SW480 (cell line): ENCODE measurements around the gene ZNF17.
"Not testable (repeated sequence)": the region's sequence is repeated elsewhere in the genome, so short reads cannot be mapped to it uniquely, and the experiment has no call there.

Experiments used
- DNase-seq: peaks from one replicate; pipeline ENCODE4 v3.0.0-alpha.2; 2016; ENCODE audit warnings: low spot score

Gene ZNF17

GRCh38 chr19:57410877-57411671, at the start of gene ZNF17:
Gene ZNF17, plus strand, starts transcription at chr19:57411161. Its CDS starts 2,455 bp downstream, at chr19:57413616.
- peak; percentile 96 for DNase-seq

GRCh38 chr19:57362419-57362818, 48.5 kb upstream of the ZNF17 start:
- DNase-seq = no peak

GRCh38 chr19:57362997-57363687, 47.8 kb upstream of the ZNF17 start, which contains the start of the genes TRAPPC2B and ZNF547:
Gene TRAPPC2B, plus strand, starts transcription at chr19:57363551. Its CDS starts 1,283 bp downstream, at chr19:57364834.
Gene ZNF547, plus strand, starts transcription at chr19:57363551. Its CDS starts 5,005 bp downstream, at chr19:57368556.
- peak; percentile 99 for DNase-seq

- no peak for DNase-seq
These were observed 47.2 kb upstream of the ZNF17 start for GRCh38 chr19:57363688-57364181.

- DNase-seq = no peak
These were observed 44.2 kb upstream of the ZNF17 start for GRCh38 chr19:57366776-57367175.

GRCh38 chr19:57374179-57374578, 36.8 kb upstream of the ZNF17 start:
- no peak for DNase-seq

- DNase-seq = not testable (repeated sequence)
These were observed 36.3 kb upstream of the ZNF17 start for GRCh38 chr19:57374647-57375046.

- DNase-seq = no peak
These were observed 34.8 kb upstream of the ZNF17 start for GRCh38 chr19:57376151-57376550.

GRCh38 chr19:57377498-57378146, 33.3 kb upstream of the ZNF17 start:
- no peak for DNase-seq

GRCh38 chr19:57380923-57381322, 30.0 kb upstream of the ZNF17 start:
- no peak for DNase-seq

- no peak for DNase-seq
These were observed 28.0 kb upstream of the ZNF17 start for GRCh38 chr19:57382806-57383488.

GRCh38 chr19:57389194-57389729, 21.7 kb upstream of the ZNF17 start:
- no peak for DNase-seq

- peak; percentile 86 for DNase-seq
These were observed 21.0 kb upstream of the ZNF17 start, which contains the start of gene ZNF548 for GRCh38 chr19:57389730-57390598. Gene ZNF548, plus strand, starts transcription at chr19:57389854. Its CDS starts 246 bp downstream, at chr19:57390100.

- DNase-seq = no peak
These were observed 15.3 kb upstream of the ZNF17 start for GRCh38 chr19:57395710-57396109.

GRCh38 chr19:57398868-57399267, 12.1 kb upstream of the ZNF17 start:
- DNase-seq = no peak

GRCh38 chr19:57403737-57404563, 7.0 kb upstream of the ZNF17 start:
- DNase-seq = no peak

GRCh38 chr19:57406516-57407123, 4.3 kb upstream of the ZNF17 start:
- DNase-seq = peak; percentile 31

GRCh38 chr19:57419439-57419838, 8.5 kb downstream of the ZNF17 start:
- DNase-seq = no peak

GRCh38 chr19:57421037-57421436, 10.1 kb downstream of the ZNF17 start:
- no peak for DNase-seq
